Stomach (tissue), 9 donors: ENCODE results near the gene LYVE1. TPM values are rescaled to one million over a fixed set of nuclear protein-coding genes. Genes with fewer than 3 reads are reported as not detected.

Experiments
- DNase-seq, 2 donors: peaks; one replicate each; pipeline versions ENCODE4 v3.0.0 to v3.0.0-alpha.2; 2013 to 2019
- H3K27ac ChIP-seq, 5 donors: fragments of 200-600 bp in 4 of 5; sonication (generic) in 4 of 5; one replicate each; pipeline ENCODE4 v1.5.1; 2013 to 2019; ENCODE audit warnings: mild to moderate bottlenecking in 1 of 5, moderate library complexity in 1 of 5
- H3K27me3 ChIP-seq, 3 donors: fragments of 200-600 bp; sonication (generic); one replicate each; pipeline ENCODE4 v1.5.1; 2017 to 2019; ENCODE audit warnings: mixed run types in 1 of 3
- H3K36me3 ChIP-seq, 4 donors: fragments of 200-600 bp; sonication (generic); 1 replicate in 3 of 4; 2 replicates in 1 of 4; pipeline ENCODE4 v1.5.1; 2016 to 2019
- H3K4me1 ChIP-seq, 4 donors: fragments of 200-600 bp; sonication (generic); one replicate each; pipeline ENCODE4 v1.5.1; 2016 to 2019
- H3K4me3 ChIP-seq, 4 donors: fragments of 200-600 bp; sonication (generic) in 3 of 4; one replicate each; pipeline ENCODE4 v1.5.1; 2016 to 2019; ENCODE audit warnings: mild to moderate bottlenecking in 1 of 4
- H3K9me3 ChIP-seq, 4 donors: fragments of 200-600 bp; sonication (generic); one replicate each; pipeline ENCODE4 v1.5.1; 2016 to 2019
- CTCF ChIP-seq, 7 experiments: fragments of 450-650 bp in 4 of 7; fragments of 200-600 bp in 3 of 7; sonication (generic) in 3 of 7; IDR thresholded peaks; one replicate each; pipeline ENCODE4 v1.5.1; 2016 to 2019; ENCODE audit warnings: antibody characterized with exemption in 7 of 7, control low read depth in 2 of 7, mild to moderate bottlenecking in 1 of 7
- EP300 ChIP-seq: sonication (generic); formaldehyde crosslinking; IDR thresholded peaks from one replicate; pipeline ENCODE4 v1.6.1; 2017; ENCODE audit warnings: antibody characterized with exemption
- POLR2A ChIP-seq, 4 donors: fragments of 450-650 bp; IDR thresholded peaks; one replicate each; pipeline ENCODE4 v1.6.1; 2016; ENCODE audit warnings: antibody characterized with exemption in 4 of 4, control low read depth in 2 of 4, mild to moderate bottlenecking in 1 of 4, moderate library complexity in 1 of 4
- POLR2AphosphoS5 ChIP-seq, 3 donors: sonication (generic); formaldehyde crosslinking; IDR thresholded peaks; one replicate each; pipeline ENCODE4 v1.6.1; 2016; ENCODE audit warnings: antibody characterized with exemption in 3 of 3
- WGBS, 5 donors: extraction: QIAGEN DNeasy Blood & Tissue Kit in 3 of 5; methylation state at CpG; one replicate each; pipeline versions ENCODE4 v1.1.5 to v1.1.7; 2013 to 2018; 5-methylcytosine and 5-hydroxymethylcytosine counted together
- intact Hi-C: fragments of 100-400 bp; cut with DNase I; formaldehyde crosslinking; loops from one replicate; pipeline ENCODE4 v1.15.1; 2023; ENCODE audit warnings: low total_unique reads
- polyA plus RNA-seq, 3 donors: library from polyadenylated mRNA; stranded (reverse); fragments of 200-250 nt; gene quantifications; one replicate each; pipeline ENCODE4 v1.2.3, GENCODE V29; 2013
- total RNA-seq, 5 donors: library from RNA; depleted of rRNA; stranded (reverse); fragments of >200 nt; gene quantifications; one replicate each; pipeline versions ENCODE4 v1.1.0 to v1.2.3, GENCODE V29; 2014 to 2016
- donor health status: healthy with polysubstance abuse.
- donor health status: Bipolar disorder and iron deficiency.
- donor health status: healthy.

Gene LYVE1
- total and polyA plus RNA-seq, 8 donors: 5.2 to 149 (median 12.6) TPM

- WGBS, 5 donors: 36 to 56% (median 47%) methylated on average over 2 of the region's 2 CpGs
- intact Hi-C loops: no loop called here
- H3K4me3 ChIP-seq: no peak overlapping the region
Measured at GRCh38 chr11:10514202-10514601, 54.3 kb downstream of the LYVE1 start.

GRCh38 chr11:10511181-10511621 is 57.3 kb downstream of the LYVE1 start:
- TF ChIP-seq EP300 (no peak), POLR2AphosphoS5 (IDR thresholded peaks at IDR 0.05) (no peak), CTCF (IDR thresholded peaks at IDR 0.05) (no peak), POLR2A (IDR thresholded peaks at IDR 0.05) (no peak)
- WGBS, 5 donors: 86 to 91% (median 88%) methylated on average over 8 to 10 of the region's 10 CpGs
- no peak for DNase-seq
- H3K27me3 ChIP-seq: no peaks in the 10 kb centered on the region
- H3K4me3 ChIP-seq: no peak overlapping the region
- no peaks in the 10 kb centered on the region for H3K4me1 ChIP-seq
- peaks cover 4 to 26% (median 22%) of the 10 kb centered on the region in 4 donors for H3K36me3 ChIP-seq
- intact Hi-C loops: no loop called here
- H3K9me3 ChIP-seq: no peaks in the 10 kb centered on the region
- H3K27ac ChIP-seq: no peak overlapping the region

More at GRCh38 chr11:10514202-10514601, 54.3 kb downstream of the LYVE1 start:
- TF ChIP-seq POLR2A (IDR thresholded peaks at IDR 0.05) (no peak), CTCF (IDR thresholded peaks at IDR 0.05) (peak in 3 of 7 experiments; percentile 6 to 39 (median 31)), EP300 (no peak)
- H3K27ac ChIP-seq: no peak overlapping the region
- no peak for DNase-seq
- peaks cover 0 to 30% (median 28%) of the 10 kb centered on the region in 4 donors for H3K36me3 ChIP-seq
- H3K4me1 ChIP-seq: no peaks in the 10 kb centered on the region
- no peaks in the 10 kb centered on the region for H3K27me3 ChIP-seq
- H3K9me3 ChIP-seq: no peaks in the 10 kb centered on the region

Other genes with a start within 250 kb of the LYVE1 start
- gene AMPD3, start 113.4 kb downstream of the LYVE1 start, total RNA-seq: 10 to 100 TPM in 3 of 5 donors, 1 to 10 TPM in 2; 7.7 to 20.4 (median 14.2) TPM
- gene AMPD3, start 113.4 kb downstream of the LYVE1 start, polyA plus RNA-seq: 1 to 10 TPM; 4.1 to 6.6 (median 5.2) TPM
- gene RNF141, start 27.5 kb downstream of the LYVE1 start, total RNA-seq: 10 to 100 TPM in 3 of 5 donors, 1 to 10 TPM in 2; 6.4 to 71.2 (median 22.5) TPM
- gene RNF141, start 27.5 kb downstream of the LYVE1 start, polyA plus RNA-seq: 10 to 100 TPM; 14.9 to 22.0 (median 16.2) TPM
- 10 to 100 TPM; 24.6 to 60.7 (median 40.3) TPM for gene IRAG1, start 125.1 kb upstream of the LYVE1 start, total RNA-seq
- 10 to 100 TPM; 12.7 to 17.2 (median 17.1) TPM for gene IRAG1, start 125.1 kb upstream of the LYVE1 start, polyA plus RNA-seq
- gene CTR9, start 182.6 kb upstream of the LYVE1 start, total RNA-seq: 10 to 100 TPM in 3 of 5 donors, 1 to 10 TPM in 2; 9.3 to 39.5 (median 21.9) TPM
- 10 to 100 TPM in 2 of 3 donors, 1 to 10 TPM in 1; 9.1 to 10.4 (median 10.4) TPM for gene CTR9, start 182.6 kb upstream of the LYVE1 start, polyA plus RNA-seq
- gene EIF4G2, start 240.3 kb upstream of the LYVE1 start, total RNA-seq: 100 to 1,000 TPM; 344 to 576 (median 400) TPM
- 100 to 1,000 TPM; 182 to 291 (median 286) TPM for gene EIF4G2, start 240.3 kb upstream of the LYVE1 start, polyA plus RNA-seq